Loucy (cell line): ENCODE measurements around the gene PGA4.
"Not testable (repeated sequence)": the region's sequence is repeated elsewhere in the genome, so short reads cannot be mapped to it uniquely, and the experiment has no call there.

ENCODE experiments used
- H2AFZ ChIP-seq: fragments of 200-600 bp; sonication (generic); 2 replicates; pipeline ENCODE4 v1.6.0; 2016; ENCODE audit warnings: antibody characterized with exemption, mild to moderate bottlenecking, low read length, moderate library complexity
- H3F3A ChIP-seq: fragments of 200-600 bp; 2 replicates; pipeline ENCODE4 v1.6.0; 2016; ENCODE audit warnings: antibody characterized with exemption, low read depth, mild to moderate bottlenecking
- H3K27me3 ChIP-seq: fragments of 200-600 bp; sonication (generic); 2 replicates; pipeline ENCODE4 v1.6.1; 2014; ENCODE audit warnings: low read length, mild to moderate bottlenecking; ENCODE audit not compliant: insufficient read depth, poor library complexity, severe bottlenecking
- H3K36me3 ChIP-seq: fragments of 200-600 bp; sonication (generic); 2 replicates; pipeline ENCODE4 v1.6.1; 2016; ENCODE audit warnings: low read length; ENCODE audit not compliant: insufficient read depth
- H3K4me1 ChIP-seq: fragments of 200-600 bp; sonication (generic); 2 replicates; pipeline ENCODE4 v1.5.1; 2014; ENCODE audit warnings: low read length, mild to moderate bottlenecking; ENCODE audit not compliant: insufficient read depth, poor library complexity, severe bottlenecking
- H3K4me2 ChIP-seq: fragments of 200-600 bp; sonication (generic); 2 replicates; pipeline ENCODE4 v1.6.0; 2014; ENCODE audit warnings: antibody characterized with exemption, low read length, low read depth, mild to moderate bottlenecking; ENCODE audit not compliant: poor library complexity, severe bottlenecking
- H3K4me3 ChIP-seq: fragments of 200-600 bp; sonication (generic); 2 replicates; pipeline ENCODE4 v1.5.1; 2014; ENCODE audit warnings: low read length, mild to moderate bottlenecking, mixed read lengths; ENCODE audit not compliant: poor library complexity, severe bottlenecking
- H3K79me2 ChIP-seq: fragments of 200-600 bp; sonication (generic); 2 replicates; pipeline ENCODE4 v1.6.1; 2014; ENCODE audit warnings: low read length; ENCODE audit not compliant: insufficient read depth
- H3K9ac ChIP-seq: fragments of 200-600 bp; sonication (generic); 2 replicates; pipeline ENCODE4 v1.6.0; 2014; ENCODE audit warnings: mild to moderate bottlenecking, low read depth, low read length, moderate library complexity; ENCODE audit not compliant: poor library complexity, severe bottlenecking
- H3K9me2 ChIP-seq: fragments of 200-600 bp; sonication (generic); replicated peaks from 2 replicates; pipeline ENCODE4 v1.6.1; 2016; ENCODE audit warnings: low read depth, low read length, mixed read lengths
- H3K9me3 ChIP-seq: fragments of 200-600 bp; sonication (generic); 2 replicates; pipeline ENCODE4 v1.6.1; 2014; ENCODE audit warnings: mild to moderate bottlenecking, antibody characterized with exemption, low read length, low read depth; ENCODE audit not compliant: insufficient read depth
- H4K20me1 ChIP-seq: fragments of 200-600 bp; sonication (generic); 2 replicates; pipeline ENCODE4 v1.6.0; 2014; ENCODE audit warnings: antibody characterized with exemption, low read length, mild to moderate bottlenecking; ENCODE audit not compliant: insufficient read depth, poor library complexity, severe bottlenecking

The PGA4 gene

GRCh38 chr11:61204502-61205059 lies 17.6 kb upstream of the PGA4 start:
- not testable (repeated sequence) for H3K4me2 ChIP-seq, H3K27me3 ChIP-seq

GRCh38 chr11:61207636-61208310 lies 14.4 kb upstream of the PGA4 start:
- H3K9me3 ChIP-seq, H3K36me3 ChIP-seq, H3K4me3 ChIP-seq, H3K27me3 ChIP-seq, H3K9me2 ChIP-seq, H3K9ac ChIP-seq, H3K4me1 ChIP-seq, H3K4me2 ChIP-seq, H4K20me1 ChIP-seq, H3K79me2 ChIP-seq, H3F3A ChIP-seq, H2AFZ ChIP-seq: not testable (repeated sequence)

More at GRCh38 chr11:61204502-61205059, 17.6 kb upstream of the PGA4 start:
- H3F3A ChIP-seq, H3K9me3 ChIP-seq, H3K9ac ChIP-seq, H3K79me2 ChIP-seq, H3K4me3 ChIP-seq, H2AFZ ChIP-seq, H3K4me1 ChIP-seq, H3K36me3 ChIP-seq, H4K20me1 ChIP-seq, H3K9me2 ChIP-seq: not testable (repeated sequence)

- not testable (repeated sequence) for H3K9me3 ChIP-seq
These were observed 11.5 kb upstream of the PGA4 start for GRCh38 chr11:61210629-61211028.

GRCh38 chr11:61211327-61211952 lies 10.7 kb upstream of the PGA4 start:
- not testable (repeated sequence) for H3K4me3 ChIP-seq, H3K9me2 ChIP-seq, H3K4me2 ChIP-seq, H3K27me3 ChIP-seq, H3F3A ChIP-seq, H3K9ac ChIP-seq, H3K4me1 ChIP-seq, H3K36me3 ChIP-seq, H4K20me1 ChIP-seq, H2AFZ ChIP-seq, H3K9me3 ChIP-seq, H3K79me2 ChIP-seq

More at GRCh38 chr11:61210629-61211028, 11.5 kb upstream of the PGA4 start:
- not testable (repeated sequence) for H3K36me3 ChIP-seq, H3K9ac ChIP-seq, H4K20me1 ChIP-seq, H3K4me3 ChIP-seq, H3K27me3 ChIP-seq, H3F3A ChIP-seq, H3K9me2 ChIP-seq, H3K4me2 ChIP-seq, H3K79me2 ChIP-seq, H3K4me1 ChIP-seq, H2AFZ ChIP-seq

GRCh38 chr11:61212202-61212601 lies 9.9 kb upstream of the PGA4 start:
- H3K27me3 ChIP-seq, H3K9ac ChIP-seq, H3K4me2 ChIP-seq, H3K36me3 ChIP-seq, H3K9me2 ChIP-seq, H3K79me2 ChIP-seq, H4K20me1 ChIP-seq, H3F3A ChIP-seq, H3K4me1 ChIP-seq, H3K4me3 ChIP-seq, H2AFZ ChIP-seq, H3K9me3 ChIP-seq: not testable (repeated sequence)

- not testable (repeated sequence) for H3K36me3 ChIP-seq, H3K4me2 ChIP-seq, H3K4me3 ChIP-seq, H3F3A ChIP-seq, H3K9ac ChIP-seq, H3K9me3 ChIP-seq, H3K9me2 ChIP-seq, H3K79me2 ChIP-seq, H2AFZ ChIP-seq, H4K20me1 ChIP-seq, H3K27me3 ChIP-seq, H3K4me1 ChIP-seq
These were observed 8.3 kb upstream of the PGA4 start for GRCh38 chr11:61213711-61214324.

- H3K9ac ChIP-seq, H4K20me1 ChIP-seq, H3K9me3 ChIP-seq, H3K36me3 ChIP-seq, H3F3A ChIP-seq, H3K4me2 ChIP-seq, H3K9me2 ChIP-seq, H2AFZ ChIP-seq, H3K79me2 ChIP-seq, H3K4me3 ChIP-seq, H3K27me3 ChIP-seq, H3K4me1 ChIP-seq: not testable (repeated sequence)
These were observed 3.8 kb upstream of the PGA4 start for GRCh38 chr11:61218306-61218705.
